IgD-negative memory B cell (primary cell): ENCODE measurements around the gene PKIG. TPM values are rescaled to one million over a fixed set of nuclear protein-coding genes. Genes with fewer than 3 reads are reported as not detected.
"Not testable (repeated sequence)": the region's sequence is repeated elsewhere in the genome, so short reads cannot be mapped to it uniquely, and the experiment has no call there.

Experiments used
- H3K27ac Mint-ChIP-seq, 3 donors: one replicate each; pipeline ENCODE4 v1.8.0; 2020 to 2022; ENCODE audit warnings: mild to moderate bottlenecking in 3 of 3, mixed read lengths in 3 of 3, moderate library complexity in 1 of 3
- H3K27me3 Mint-ChIP-seq: one replicate; pipeline ENCODE4 v1.8.0; 2021; ENCODE audit warnings: mixed read lengths
- H3K36me3 Mint-ChIP-seq: one replicate; pipeline ENCODE4 v1.8.0; 2020; ENCODE audit warnings: mild to moderate bottlenecking, mixed read lengths
- H3K4me1 Mint-ChIP-seq, 3 donors: one replicate each; pipeline ENCODE4 v1.8.0; 2020 to 2022; ENCODE audit warnings: mixed read lengths in 3 of 3, mild to moderate bottlenecking in 1 of 3
- H3K4me3 Mint-ChIP-seq, 4 donors: one replicate each; pipeline ENCODE4 v1.8.0; 2020 to 2022; ENCODE audit warnings: mild to moderate bottlenecking in 4 of 4, mixed read lengths in 4 of 4, moderate library complexity in 3 of 4
- H3K9me3 Mint-ChIP-seq, 3 donors: one replicate each; pipeline ENCODE4 v1.8.0; 2020 to 2021; ENCODE audit warnings: mixed read lengths in 3 of 3, mild to moderate bottlenecking in 1 of 3
- polyA plus RNA-seq: library from polyadenylated mRNA; unstranded; fragments of 300-500 nt; fragmentation: Illumina TruSeq; gene quantifications from one replicate; pipeline ENCODE4 v1.2.3, GENCODE V29; 2021

The PKIG gene
- polyA plus RNA-seq, 1 donor from 2014 or later: 63.3 TPM

DNA sequence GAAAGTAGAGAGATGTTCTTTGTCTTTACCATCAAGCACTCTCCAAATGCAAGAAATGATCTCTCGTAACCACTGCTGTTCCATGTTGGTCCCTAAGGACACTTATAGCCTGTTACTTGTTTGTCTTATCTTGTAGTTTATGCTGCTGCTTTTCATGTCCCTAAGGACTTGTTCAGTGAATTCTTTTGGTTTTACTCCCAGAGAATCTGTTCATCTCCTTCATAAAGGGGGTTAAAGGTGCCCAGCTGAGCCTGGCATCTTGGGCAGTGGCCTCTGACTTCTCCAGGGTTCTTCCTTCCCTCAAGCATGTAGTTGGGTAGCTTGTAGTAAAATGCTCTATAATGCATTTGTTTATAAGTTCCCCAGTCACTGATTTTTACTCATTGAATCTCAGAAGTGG is 864 bp upstream of the PKIG start:
- Mint-ChIP-seq H3K9me3 (no peaks in the 10 kb centered on the region), H3K27me3 (no peaks in the 10 kb centered on the region), H3K36me3 (no peaks in the 10 kb centered on the region), H3K27ac (peak overlapping the region; percentile 93 to 100 (median 98)), H3K4me1 (peaks cover 48 to 62% (median 56%) of the 10 kb centered on the region in 3 donors), H3K4me3 (peak overlapping the region; percentile 87 to 96 (median 92))

DNA sequence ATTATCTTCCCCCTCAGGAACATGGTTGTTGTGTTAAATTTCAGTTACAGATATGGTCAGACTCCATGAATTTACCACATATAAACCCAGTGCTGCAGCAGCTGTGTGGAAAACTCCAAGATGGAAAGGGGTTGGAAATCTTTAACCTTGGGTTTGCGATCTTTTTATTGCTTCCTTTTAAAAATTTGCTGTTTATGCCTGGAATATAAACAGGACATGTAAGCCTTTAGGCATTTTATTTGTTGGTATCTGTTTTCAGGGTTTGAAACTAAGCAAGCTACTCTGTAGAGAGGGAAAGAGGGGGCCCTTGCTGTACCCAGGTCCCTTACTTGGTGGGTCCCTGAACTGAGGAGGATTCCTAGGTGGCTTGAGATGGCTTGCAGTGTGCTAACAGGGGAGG is 778 bp downstream of the PKIG start:
- Mint-ChIP-seq H3K9me3 (no peaks in the 10 kb centered on the region), H3K4me3 (peak overlapping the region; percentile 87 to 96 (median 92)), H3K27me3 (no peaks in the 10 kb centered on the region), H3K36me3 (peaks cover 3% of the 10 kb centered on the region), H3K4me1 (peaks cover 60 to 70% (median 70%) of the 10 kb centered on the region in 3 donors), H3K27ac (peak overlapping the region; percentile 93 to 100 (median 98))

DNA sequence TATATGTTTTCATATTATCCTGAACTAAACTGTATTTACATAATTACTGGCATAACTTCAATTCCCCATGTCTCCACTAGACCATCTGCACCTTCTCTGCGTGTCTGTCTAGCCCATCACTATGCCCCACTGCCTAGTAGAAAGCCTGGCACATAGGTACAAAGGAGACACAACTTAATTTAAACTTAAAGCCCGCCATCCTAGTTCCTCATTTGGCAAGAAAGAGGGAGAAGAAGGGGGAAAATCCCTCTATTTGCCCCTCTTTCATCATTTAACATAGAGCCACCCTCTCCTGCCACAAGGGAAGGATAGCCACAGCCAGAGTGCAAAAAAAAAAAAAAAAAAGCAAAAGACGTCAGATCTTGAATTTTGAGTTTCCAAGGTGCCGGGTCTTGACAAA is 1.8 kb downstream of the PKIG start:
- no peaks in the 10 kb centered on the region for H3K9me3 Mint-ChIP-seq
- H3K27ac Mint-ChIP-seq: peak overlapping the region; percentile 93 to 100 (median 98)
- H3K4me3 Mint-ChIP-seq: peak overlapping the region; percentile 87 to 96 (median 92)

DNA sequence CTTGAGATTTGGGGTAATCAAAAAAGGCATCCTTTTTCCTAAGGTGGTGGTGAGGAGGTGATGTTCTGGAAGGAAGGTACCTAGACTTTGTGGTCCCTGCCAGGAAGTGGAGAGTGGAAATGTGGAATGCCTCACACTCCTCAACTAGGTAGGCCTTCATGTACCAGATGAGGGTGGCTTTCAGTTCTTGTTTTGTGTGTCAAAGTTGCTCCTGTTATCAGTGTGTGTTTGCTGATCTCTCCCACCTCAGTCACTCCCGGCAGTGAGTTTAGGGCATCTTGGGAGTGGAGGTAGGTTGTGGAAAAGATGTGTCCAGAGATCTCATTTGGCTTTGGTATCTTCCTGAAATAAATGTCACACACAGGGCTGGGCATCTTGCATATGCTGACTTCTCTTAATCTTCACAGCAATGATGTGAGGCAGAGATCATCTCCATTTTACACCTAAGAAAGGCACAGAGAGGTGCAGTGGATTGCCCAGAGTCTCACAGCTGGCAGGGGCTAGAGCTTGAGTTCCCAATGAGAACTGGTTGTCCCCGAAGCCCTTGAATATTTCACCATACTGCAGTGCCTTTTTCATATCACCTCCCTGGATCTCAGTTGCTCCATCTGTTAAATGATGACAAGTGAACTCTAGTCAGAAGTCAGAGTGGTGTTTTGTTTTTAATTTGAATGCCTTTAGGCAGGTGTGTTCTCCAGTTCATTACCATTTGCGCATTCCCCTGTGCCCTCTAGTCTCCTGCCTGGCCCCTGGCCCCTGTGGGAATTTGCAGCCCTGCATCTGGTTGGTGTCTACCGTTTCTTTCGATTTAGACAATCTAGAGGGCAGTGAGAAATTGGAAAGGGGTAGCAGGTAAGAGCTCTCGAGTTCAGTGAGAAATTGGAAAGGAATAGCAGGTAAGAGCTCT is 2.9 kb downstream of the PKIG start:
- Mint-ChIP-seq H3K4me1 (peaks cover 56 to 69% (median 66%) of the 10 kb centered on the region in 3 donors), H3K27me3 (no peaks in the 10 kb centered on the region), H3K4me3 (peak overlapping the region; percentile 87 to 96 (median 92)), H3K27ac (peak overlapping the region; percentile 93 to 100 (median 98)), H3K9me3 (no peaks in the 10 kb centered on the region), H3K36me3 (peaks cover 4% of the 10 kb centered on the region)

More for the DNA sequence above, 1.8 kb downstream of the PKIG start:
- H3K36me3 Mint-ChIP-seq: peaks cover 3% of the 10 kb centered on the region
- H3K27me3 Mint-ChIP-seq: no peaks in the 10 kb centered on the region
- H3K4me1 Mint-ChIP-seq: peaks cover 64 to 74% (median 73%) of the 10 kb centered on the region in 3 donors

DNA sequence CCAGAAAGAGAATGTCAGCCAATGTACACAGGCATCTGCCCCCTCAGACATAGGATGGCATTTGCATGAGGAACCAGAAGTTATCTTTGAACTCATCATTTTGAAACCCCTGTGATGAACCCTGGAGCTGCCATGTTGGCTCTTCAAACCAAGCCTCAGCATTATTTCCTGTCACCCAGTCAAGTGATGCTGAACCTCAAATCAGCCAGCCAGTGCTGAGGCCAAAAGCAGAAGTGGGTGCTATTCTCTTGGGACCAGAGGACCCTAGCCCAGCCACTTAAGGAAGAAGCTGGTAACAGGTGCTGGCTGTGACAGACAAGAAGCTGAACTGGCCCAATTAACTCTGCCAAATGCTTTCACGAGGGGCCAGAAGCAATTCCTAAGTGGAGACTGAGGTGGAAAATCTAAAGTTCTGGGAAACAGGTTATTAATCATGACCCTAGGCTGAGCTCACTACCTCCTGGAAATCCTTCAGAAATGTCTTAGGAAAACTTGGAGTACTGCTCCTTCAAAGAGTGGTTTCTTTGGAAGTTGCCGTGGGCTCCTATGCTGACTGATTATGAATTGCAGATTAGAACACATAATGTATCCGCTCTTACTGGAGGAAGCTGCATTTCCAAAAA is 4.0 kb downstream of the PKIG start:
- Mint-ChIP-seq H3K4me3 (peak overlapping the region; percentile 87 to 96 (median 92)), H3K36me3 (peaks cover 7% of the 10 kb centered on the region), H3K27me3 (no peaks in the 10 kb centered on the region), H3K4me1 (peaks cover 52 to 69% (median 60%) of the 10 kb centered on the region in 3 donors), H3K9me3 (no peaks in the 10 kb centered on the region), H3K27ac (peak overlapping the region; percentile 93 to 100 (median 98))

DNA sequence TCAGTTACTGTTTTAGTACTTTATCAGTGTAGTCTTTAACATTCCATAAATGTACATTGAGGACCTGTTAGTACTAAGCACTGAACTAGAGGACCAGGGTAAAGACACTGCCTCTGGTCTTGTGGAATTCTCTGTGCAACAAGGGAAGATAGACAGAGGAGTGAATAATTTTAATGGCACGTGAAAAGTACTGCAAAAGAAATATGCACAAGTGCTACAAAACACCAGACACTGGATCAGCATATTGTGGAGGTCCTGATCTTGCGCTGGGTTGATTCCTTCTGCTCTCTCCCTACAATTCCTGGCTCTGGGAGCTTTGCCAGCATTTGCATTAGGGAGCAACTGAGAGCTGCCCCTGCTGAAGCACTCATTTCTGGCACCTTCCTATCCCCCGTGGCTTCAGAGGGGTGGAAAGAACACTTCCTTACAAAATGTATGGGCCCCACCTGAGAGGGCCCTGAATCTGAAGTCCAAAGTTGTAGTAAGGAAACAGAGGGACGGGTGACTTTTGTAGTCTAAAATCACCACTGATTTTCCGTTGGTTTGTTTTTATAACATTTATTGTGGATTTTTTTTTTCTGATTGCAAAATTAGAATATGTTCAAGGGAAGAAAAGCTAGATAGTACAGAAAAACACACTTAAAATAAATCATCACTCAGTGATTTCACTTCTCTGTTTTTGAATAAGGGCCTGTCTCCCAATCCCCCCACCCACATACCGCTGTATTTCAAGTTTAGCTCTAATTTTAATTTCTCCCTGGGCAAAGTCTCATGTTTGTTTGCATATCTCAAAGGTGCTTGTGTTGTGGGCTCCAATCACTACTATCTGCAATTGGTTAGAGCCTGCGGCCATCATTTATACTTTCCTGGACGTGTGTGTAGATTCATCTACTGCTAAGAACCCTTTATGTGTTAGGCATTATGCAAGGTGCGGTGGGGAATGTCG is 4.9 kb downstream of the PKIG start:
- H3K4me3 Mint-ChIP-seq: peak overlapping the region; percentile 87 to 96 (median 92)
- peaks cover 7% of the 10 kb centered on the region for H3K36me3 Mint-ChIP-seq
- no peaks in the 10 kb centered on the region for H3K9me3 Mint-ChIP-seq
- H3K4me1 Mint-ChIP-seq: peaks cover 47 to 65% (median 51%) of the 10 kb centered on the region in 3 donors
- H3K27ac Mint-ChIP-seq: peak overlapping the region; percentile 93 to 100 (median 98)
- H3K27me3 Mint-ChIP-seq: no peaks in the 10 kb centered on the region

DNA sequence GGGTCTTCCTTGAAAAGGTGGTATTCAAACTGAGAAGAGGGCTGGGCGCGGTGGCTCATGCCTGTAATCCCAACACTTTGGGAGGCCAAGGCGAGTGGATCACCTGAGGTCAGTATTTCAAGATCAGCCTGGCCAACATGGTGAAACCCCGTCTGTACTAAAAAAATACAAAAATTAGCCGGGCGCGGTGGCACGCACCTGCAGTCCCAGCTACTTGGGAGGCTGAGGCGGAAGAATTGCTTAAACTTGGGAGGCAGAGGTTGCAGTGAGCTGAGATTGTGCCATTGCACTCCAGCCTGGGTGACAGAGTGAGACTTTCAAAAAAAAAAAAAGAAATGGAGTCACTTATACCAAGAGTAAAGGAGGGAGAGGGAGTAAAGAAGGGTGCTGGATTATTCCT is 5.9 kb downstream of the PKIG start:
- Mint-ChIP-seq H3K27ac (peak overlapping the region; percentile 93 to 100 (median 98)), H3K36me3 (peaks cover 11% of the 10 kb centered on the region), H3K4me3 (peak overlapping the region; percentile 87 to 96 (median 92)), H3K4me1 (peaks cover 53 to 70% (median 54%) of the 10 kb centered on the region in 3 donors)
- not testable (repeated sequence) for H3K27me3 Mint-ChIP-seq, H3K9me3 Mint-ChIP-seq

DNA sequence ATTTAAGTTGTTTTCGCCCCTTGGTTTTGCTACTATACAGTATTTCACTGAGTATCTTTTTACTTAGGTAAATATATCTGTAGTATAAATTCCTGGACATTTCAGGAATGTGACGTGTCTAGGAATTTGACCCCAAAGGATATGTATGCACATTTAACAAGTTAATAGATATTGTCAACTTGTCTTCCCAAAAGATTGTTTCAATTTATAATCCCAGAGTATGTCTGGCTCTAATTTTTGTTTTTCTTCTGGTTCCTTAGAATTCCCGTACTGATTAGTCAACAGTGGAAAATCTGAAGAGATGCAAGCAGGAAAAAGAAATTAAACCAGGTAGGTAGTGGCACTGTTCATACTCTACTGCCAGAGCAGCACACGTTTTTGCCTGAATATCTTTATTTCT is 7.2 kb downstream of the PKIG start:
- Mint-ChIP-seq H3K4me1 (peaks cover 61 to 76% (median 62%) of the 10 kb centered on the region in 3 donors), H3K4me3 (peak overlapping the region in 3 of 4 donors; percentile 6 to 17 (median 15)), H3K36me3 (peaks cover 11% of the 10 kb centered on the region), H3K27ac (peak overlapping the region in 2 of 3 donors; percentile 50 to 88), H3K9me3 (no peaks in the 10 kb centered on the region), H3K27me3 (no peaks in the 10 kb centered on the region)

DNA sequence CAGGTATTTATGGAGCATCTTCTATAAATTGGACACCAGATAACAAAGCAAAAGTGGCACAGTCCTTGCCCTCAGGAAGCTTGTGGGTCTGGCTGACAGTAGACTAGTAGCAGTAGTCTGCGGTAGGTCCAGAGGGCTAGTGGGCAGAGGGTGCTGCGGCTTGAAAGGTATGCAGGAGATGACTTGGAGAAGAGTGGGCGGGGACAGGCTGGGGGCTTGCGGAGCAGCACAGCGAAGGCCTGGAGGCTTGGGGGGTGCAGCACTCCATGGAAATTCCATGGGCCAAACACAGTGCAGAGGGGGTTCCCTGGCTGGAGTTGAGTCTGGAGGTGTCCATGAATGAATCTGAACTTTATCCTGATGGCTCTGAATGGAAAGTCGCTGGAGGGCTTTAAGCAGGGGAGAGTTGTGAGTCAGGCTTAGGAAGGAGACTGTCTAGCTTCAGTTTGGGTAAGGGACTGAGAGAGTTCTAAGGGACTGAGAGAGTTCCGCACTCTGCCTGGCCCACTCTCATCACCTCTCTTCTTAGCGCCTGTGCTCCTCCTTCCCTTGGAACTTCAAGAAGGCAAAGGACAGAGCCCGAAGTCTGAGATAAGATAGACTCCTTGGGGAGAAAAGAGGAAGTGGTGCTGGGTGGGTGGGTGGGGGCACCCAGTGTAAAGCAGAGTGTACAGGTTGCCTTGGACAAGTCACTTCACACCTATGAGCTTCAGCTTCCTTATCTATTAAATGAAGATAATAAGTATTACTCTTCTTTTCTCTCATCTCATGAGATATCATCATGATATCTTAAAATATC is 8.8 kb downstream of the PKIG start:
- H3K4me1 Mint-ChIP-seq: peaks cover 55 to 76% (median 60%) of the 10 kb centered on the region in 3 donors
- H3K4me3 Mint-ChIP-seq: peak overlapping the region; percentile 25 to 78 (median 76)
- H3K36me3 Mint-ChIP-seq: peaks cover 13% of the 10 kb centered on the region
- no peaks in the 10 kb centered on the region for H3K27me3 Mint-ChIP-seq
- H3K27ac Mint-ChIP-seq: peak overlapping the region; percentile 88 to 91 (median 88)
- no peaks in the 10 kb centered on the region for H3K9me3 Mint-ChIP-seq

DNA sequence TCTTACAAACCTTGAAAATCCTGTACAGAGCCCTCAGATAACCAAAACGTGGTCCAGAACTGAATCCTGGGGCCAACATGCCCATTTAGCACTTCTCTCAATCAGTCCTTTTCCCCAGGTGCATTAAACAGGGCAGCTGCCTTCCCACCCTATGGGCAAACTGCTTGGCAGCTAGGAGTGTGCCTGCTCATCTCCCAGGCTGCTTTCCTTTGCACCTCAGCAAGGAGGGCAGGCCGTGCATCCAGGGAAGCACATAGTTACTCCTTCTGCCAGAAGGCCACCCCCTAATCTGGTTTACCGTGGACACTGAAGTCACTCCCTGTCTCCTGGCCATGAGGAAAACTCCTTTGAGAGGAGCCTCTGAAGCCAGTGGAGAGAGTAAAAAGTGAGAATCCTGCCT is 10.0 kb downstream of the PKIG start:
- H3K27ac Mint-ChIP-seq: peak overlapping the region; percentile 31 to 88 (median 54)
- H3K4me1 Mint-ChIP-seq: peaks cover 55 to 80% (median 63%) of the 10 kb centered on the region in 3 donors
- peaks cover 13% of the 10 kb centered on the region for H3K36me3 Mint-ChIP-seq
- H3K27me3 Mint-ChIP-seq: no peaks in the 10 kb centered on the region
- no peaks in the 10 kb centered on the region for H3K9me3 Mint-ChIP-seq
- H3K4me3 Mint-ChIP-seq: peak overlapping the region in 2 of 4 donors; percentile 34 to 65

DNA sequence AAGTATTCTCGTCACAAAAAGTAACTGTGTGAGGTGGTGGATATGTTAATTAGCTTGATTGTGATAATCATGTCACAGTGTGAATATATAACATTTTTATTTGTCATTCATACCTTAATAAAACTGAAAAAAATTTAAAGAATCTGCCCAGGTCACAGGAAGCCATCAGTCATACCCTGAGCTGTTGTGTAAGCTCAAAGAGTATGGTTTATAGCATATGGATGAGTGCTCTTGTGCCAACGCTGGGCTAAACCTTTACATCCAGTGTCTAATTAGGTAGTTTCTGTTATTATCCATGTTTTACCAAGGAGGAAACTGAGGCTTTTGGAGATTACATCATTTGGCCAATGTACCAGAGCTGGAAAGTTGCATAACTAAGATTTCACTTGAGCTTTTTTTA is 11.4 kb downstream of the PKIG start:
- H3K27ac Mint-ChIP-seq: peak overlapping the region; percentile 67 to 85 (median 77)
- H3K4me1 Mint-ChIP-seq: peaks cover 57 to 80% (median 63%) of the 10 kb centered on the region in 3 donors
- H3K27me3 Mint-ChIP-seq: no peaks in the 10 kb centered on the region
- H3K4me3 Mint-ChIP-seq: peak overlapping the region in 3 of 4 donors; percentile 53 to 70 (median 69)
- peaks cover 9% of the 10 kb centered on the region for H3K36me3 Mint-ChIP-seq
- no peaks in the 10 kb centered on the region for H3K9me3 Mint-ChIP-seq

DNA sequence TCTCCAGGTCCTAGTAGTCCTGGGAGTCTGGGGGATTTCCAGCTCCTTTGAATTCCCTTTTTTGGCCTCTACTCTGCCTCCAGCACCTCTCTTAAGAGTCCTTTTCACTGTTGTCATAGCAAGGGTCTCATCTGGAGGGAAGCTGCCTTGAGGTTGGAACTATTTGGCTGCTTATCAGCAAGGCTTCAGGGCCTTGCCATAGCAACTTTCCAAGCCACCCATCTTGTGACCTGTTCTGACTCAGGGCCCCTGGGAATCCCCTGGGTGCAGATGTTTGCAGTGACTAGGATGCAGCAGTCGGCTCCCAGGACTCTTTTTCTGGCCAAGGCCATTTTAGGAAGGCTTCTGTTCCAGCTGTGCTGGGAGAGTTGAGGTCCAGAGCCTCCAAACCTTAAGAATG is 12.4 kb downstream of the PKIG start:
- H3K27ac Mint-ChIP-seq: peak overlapping the region; percentile 70 to 83 (median 73)
- H3K4me1 Mint-ChIP-seq: peaks cover 60 to 84% (median 65%) of the 10 kb centered on the region in 3 donors
- no peaks in the 10 kb centered on the region for H3K9me3 Mint-ChIP-seq
- H3K36me3 Mint-ChIP-seq: peaks cover 9% of the 10 kb centered on the region
- no peaks in the 10 kb centered on the region for H3K27me3 Mint-ChIP-seq
- peak overlapping the region in 2 of 4 donors; percentile 45 to 87 for H3K4me3 Mint-ChIP-seq

DNA sequence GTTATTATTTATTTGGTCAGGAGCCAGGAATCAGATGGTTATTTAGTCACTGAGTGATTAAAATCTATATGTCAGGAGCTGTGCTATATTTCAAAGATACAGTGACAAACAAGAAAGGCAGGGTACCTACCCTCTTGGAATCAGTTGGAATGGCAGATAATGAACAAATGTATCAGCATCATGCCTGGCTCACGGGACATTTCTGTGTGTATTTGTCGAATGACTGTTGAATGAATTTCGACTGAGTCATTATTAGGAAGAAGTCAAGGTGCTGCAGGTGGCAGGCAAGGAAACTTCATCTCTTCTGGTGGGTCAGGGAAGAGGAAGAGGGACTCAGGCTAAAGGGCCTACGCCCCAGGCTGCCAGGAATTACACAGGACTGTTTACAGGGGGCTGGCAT is 13.6 kb downstream of the PKIG start:
- Mint-ChIP-seq H3K27ac (peak overlapping the region in 2 of 3 donors; percentile 96 to 99), H3K36me3 (peaks cover 5% of the 10 kb centered on the region), H3K4me3 (peak overlapping the region; percentile 4 to 91 (median 36)), H3K4me1 (peaks cover 71 to 86% (median 75%) of the 10 kb centered on the region in 3 donors), H3K27me3 (no peaks in the 10 kb centered on the region), H3K9me3 (no peaks in the 10 kb centered on the region)
